GM19372 (cell line): ENCODE data around the gene P4HA1.

ENCODE experiments used
- ATAC-seq: cut with Tn5 transposase; IDR thresholded peaks from one replicate; pipeline ENCODE4 v1.9.1; 2021; ENCODE audit warnings: mild to moderate bottlenecking, low read depth, moderate library complexity; ENCODE audit not compliant: unreplicated experiment

The P4HA1 gene

GRCh38 chr10:73095481-73096021 lies 1.1 kb downstream of the P4HA1 start:
- ATAC-seq: no peak

DNA sequence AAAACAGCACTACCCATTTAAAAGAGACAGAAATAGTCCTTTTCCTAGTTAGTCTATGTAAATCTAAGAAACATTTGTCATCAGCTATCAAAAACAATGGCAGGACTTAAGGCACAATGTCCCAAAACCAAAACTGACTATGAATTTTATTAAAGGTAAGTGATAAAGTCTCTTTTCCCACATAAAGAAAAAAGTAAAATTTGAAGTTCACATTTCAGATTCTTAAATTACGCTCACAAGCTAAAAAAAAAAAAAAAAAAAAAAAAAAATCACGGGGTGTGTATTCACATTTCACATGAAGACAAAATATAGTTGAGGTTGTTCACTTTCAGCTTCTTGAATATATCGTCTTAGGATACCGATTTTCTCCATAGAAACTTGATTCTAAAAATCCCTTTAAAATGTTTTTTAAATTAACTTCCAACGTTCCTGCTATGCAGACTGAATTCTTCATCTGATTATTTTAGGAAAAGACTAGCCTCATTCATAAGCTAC lies 1.6 kb downstream of the P4HA1 start:
- no peak for ATAC-seq

GRCh38 chr10:73093922-73094850 lies 2.5 kb downstream of the P4HA1 start:
- ATAC-seq: no peak

DNA sequence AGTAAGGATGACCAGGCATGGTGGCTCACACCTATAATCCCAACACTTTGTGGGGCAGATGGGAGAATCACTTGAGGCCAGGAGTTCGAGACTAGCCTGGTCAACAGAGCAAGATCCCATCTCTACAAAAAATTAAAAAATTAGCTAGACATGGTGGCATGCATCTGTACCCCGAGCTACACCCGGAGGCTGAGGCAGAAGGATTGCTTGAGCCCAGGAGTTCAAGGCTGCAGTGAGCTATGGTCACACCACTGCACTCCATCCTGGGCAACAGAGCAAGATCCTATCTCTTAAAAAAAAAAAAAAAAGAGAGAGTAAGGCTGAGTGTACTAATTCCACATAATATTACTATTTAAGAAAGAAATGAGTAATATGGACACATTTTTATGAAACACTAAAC lies 3.8 kb downstream of the P4HA1 start:
- ATAC-seq: no peak

DNA sequence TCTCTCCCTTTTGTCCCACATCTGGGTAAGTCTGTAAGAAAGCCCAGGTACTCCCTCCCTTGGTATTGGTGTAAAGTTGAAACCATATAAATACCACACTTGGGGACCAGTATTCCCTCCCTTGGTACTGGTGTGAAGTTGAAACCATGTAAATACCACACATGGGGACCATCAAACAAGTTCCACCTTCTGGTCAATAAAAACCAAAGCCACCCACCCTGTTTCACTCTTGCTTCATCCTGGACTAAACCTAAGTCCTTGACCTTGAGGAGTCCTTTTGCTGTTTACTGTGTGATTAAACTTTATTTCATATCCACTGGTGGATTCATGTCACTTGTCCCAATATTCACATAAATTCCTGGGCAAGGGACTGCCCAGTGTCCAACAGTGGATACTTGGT lies 8.4 kb downstream of the P4HA1 start:
- ATAC-seq: no peak

DNA sequence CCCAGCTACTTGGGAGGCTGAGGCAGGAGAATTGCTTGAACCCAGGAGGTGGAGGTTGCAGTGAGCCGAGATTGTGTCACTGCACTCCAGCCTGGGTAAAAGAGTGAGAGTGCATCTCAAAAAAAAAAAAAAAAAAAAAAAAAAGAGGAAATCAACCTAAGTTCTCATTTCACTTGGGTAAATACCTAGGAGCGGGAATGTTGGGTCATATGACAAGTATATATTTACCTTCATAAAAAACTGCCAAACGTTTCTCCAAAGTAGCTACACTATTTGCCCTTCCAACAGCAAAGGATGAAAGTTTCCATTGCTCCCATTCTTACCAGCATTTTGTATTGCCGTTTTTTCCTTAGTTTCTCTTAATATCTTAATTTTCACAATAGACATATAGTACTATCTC lies 9.8 kb downstream of the P4HA1 start:
- no peak for ATAC-seq

DNA sequence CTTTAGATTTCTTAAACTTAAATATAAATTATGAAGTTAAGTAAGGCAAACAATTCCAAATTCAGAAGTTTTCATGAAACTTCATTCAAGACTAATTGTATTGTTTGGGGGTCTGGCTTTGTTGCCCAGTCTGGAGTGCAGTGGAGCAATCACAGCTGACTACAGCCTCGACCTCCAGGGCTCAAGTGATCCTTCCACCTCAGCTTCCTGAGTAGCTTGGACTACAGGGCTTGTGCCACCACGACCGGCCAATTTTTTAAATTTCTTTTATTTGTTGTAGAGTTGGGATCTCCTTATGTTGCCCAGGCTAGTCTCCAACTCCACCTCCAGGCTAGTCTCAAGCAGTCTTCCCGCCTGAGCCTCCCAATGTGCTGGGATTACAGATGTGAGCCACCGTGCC lies 12.5 kb downstream of the P4HA1 start:
- no peak for ATAC-seq

GRCh38 chr10:73083221-73083620 lies 13.4 kb downstream of the P4HA1 start:
- no peak for ATAC-seq

- peak; percentile 83 for ATAC-seq
Measured at GRCh38 chr10:73079779-73080541, 16.7 kb downstream of the P4HA1 start.

GRCh38 chr10:73076360-73077183 lies 20.1 kb downstream of the P4HA1 start:
- no peak for ATAC-seq

DNA sequence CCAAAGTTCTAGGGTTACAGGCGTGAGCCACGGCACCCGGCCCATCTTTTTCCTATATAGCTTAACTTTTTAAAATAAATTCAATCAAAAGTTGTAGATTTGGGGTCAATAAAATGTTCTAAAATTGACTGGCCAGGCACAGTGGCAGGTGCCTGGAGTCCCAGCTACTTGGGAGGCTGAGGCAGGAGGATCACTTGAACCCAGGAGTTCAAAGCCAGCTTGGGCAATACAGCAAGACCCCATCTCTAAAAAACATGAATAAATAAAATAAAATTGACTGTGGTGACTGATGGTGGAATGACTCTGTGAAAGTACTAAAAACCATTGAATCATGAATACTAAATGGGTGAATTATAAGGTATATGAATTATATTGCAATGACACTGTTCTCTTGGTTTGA lies 20.8 kb downstream of the P4HA1 start:
- no peak for ATAC-seq

- ATAC-seq: no peak
Measured at GRCh38 chr10:73073627-73074026, 23.0 kb downstream of the P4HA1 start.

GRCh38 chr10:73065441-73065840 lies 31.2 kb downstream of the P4HA1 start:
- no peak for ATAC-seq

DNA sequence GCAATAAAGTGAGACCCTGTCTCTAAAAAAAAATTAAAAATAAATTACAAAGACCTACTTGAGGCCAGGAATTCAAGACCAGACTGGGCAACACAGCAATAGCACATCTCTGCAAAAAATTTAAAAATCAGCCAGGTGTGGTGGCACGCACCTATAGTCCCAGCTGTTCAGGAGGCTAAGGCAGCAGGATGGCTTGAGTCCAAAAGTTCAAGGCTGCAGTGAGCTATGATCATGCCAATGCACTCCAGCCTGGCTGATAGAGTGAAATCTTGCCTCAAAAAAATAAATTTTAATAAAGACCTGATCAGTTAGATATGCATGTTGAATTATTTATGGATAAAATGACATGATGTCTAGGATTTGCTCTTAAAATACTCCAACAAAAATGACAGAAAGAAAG lies 34.9 kb downstream of the P4HA1 start:
- ATAC-seq: no peak

DNA sequence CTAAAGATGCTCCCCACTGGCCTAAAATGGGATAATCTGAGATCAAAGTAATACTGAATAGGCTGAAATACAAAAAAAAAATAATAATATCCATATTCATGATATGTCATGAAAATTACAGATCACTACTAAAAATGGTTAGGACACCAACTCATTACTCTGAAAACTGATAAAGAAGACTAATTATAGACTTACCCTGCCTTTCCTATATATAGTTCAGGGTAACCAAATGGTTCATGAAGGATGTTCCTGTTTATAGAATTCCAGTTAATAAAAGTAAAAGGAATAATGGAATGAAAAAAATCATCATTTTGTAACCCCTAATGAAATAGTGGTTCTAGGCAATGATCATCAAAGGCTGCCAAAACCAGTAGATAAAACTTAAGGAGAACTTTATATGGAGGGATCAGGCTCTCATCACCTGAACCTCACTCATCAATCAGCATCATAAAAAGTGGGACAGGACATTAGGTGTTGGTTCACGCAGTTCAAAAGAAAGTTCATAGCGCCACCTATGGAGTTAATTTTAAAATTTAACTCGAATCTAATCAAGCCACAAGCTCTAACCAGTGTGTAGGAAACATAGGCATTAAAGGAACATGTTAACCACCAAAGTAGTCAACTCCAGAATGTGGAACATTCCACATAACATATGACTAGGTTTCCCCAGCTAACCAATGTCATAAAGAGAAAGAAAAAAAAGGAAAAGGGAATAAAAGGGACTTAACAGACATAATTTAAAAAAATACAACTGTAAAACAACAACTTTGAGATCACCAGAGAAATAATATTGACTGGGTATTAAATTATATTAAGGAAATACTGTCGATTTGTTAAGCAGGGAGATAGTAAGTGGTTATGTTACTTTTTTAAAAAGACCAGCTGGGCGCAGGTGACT lies 35.7 kb downstream of the P4HA1 start:
- ATAC-seq: no peak

DNA sequence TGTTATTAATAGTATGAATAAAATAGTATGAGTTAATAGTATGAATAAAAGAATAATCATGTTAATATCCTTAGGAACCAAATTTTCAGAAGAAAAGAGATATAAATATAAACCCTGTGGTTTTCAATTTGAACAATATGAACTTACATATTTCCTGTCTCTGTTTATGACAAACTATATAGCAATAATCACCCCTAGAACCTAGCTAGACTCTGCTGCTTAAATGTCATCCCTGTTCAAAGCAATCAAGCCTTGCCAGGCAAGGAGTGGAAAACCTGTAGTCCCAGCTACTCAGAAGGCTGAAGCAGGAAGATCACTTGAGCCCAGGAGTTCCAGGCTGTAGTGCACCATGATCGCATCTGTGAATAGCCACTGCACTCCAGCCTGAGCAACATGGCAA lies 36.5 kb downstream of the P4HA1 start:
- ATAC-seq: no peak

- ATAC-seq: no peak
Measured at GRCh38 chr10:73058057-73058591, 38.5 kb downstream of the P4HA1 start.

DNA sequence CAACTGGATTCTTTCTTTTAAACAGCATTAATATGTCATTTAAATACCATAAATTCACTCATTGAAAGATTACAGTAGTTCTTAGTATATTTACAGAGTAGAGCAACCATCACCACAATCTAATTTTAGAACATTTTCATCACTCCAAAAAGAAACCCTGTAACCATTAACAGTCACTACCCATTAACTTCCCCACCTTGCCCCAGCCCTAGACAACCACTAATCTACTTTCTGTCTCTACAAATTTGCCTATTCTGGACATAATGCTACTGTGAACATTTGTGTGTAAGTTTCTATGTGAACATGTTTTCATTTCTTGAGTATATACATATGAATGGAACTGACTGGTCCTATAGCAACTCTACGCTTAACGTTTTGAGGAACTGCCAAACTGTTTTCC lies 42.4 kb downstream of the P4HA1 start:
- peak; percentile 61 for ATAC-seq

GRCh38 chr10:73053275-73053674 lies 43.4 kb downstream of the P4HA1 start:
- no peak for ATAC-seq
